CD4-positive, alpha-beta memory T cell (primary cell): ENCODE results near the gene ALG9. TPM values are rescaled to one million over a fixed set of nuclear protein-coding genes. Genes with fewer than 3 reads are reported as not detected.

Experiments used
- CTCF ChIA-PET: fragments of 350-600 bp; sonication (Branson Sonifier 250); formaldehyde crosslinking; loops from one replicate; lab custom pipeline; 2021; ENCODE audit warnings: inconsistent platforms; ENCODE audit not compliant: partially characterized antibody; lab: Charles Lee
- POLR2A ChIA-PET: fragments of 350-600 bp; sonication (Branson Sonifier 250); formaldehyde crosslinking; loops from one replicate; lab custom pipeline; 2021; ENCODE audit not compliant: partially characterized antibody; lab: Charles Lee
- DNase-seq, 5 donors: peaks; one replicate each; pipeline versions ENCODE4 v3.0.0 to v3.0.0-alpha.2; 2020 to 2022; ENCODE audit warnings: mixed read lengths in 1 of 5
- H3K27ac ChIP-seq: one replicate; pipeline ENCODE4 v1.7.0; 2013; ENCODE audit warnings: low read depth, low read length
- H3K27me3 ChIP-seq: 2 replicates; pipeline ENCODE4 v1.7.0; 2013; ENCODE audit warnings: mild to moderate bottlenecking, low read length, moderate library complexity; ENCODE audit not compliant: insufficient read depth
- H3K36me3 ChIP-seq: 2 replicates; pipeline ENCODE4 v1.7.0; 2013; ENCODE audit warnings: mild to moderate bottlenecking, low read length, moderate library complexity; ENCODE audit not compliant: insufficient read depth
- H3K4me1 ChIP-seq: 2 replicates; pipeline ENCODE4 v1.7.0; 2013; ENCODE audit warnings: mild to moderate bottlenecking, low read length, moderate library complexity; ENCODE audit not compliant: insufficient read depth
- H3K4me3 ChIP-seq, 2 donors: one replicate each; pipeline ENCODE4 v1.7.0; 2013; ENCODE audit warnings: low read length in 2 of 2, mild to moderate bottlenecking in 1 of 2
- H3K9me3 ChIP-seq, 2 donors: one replicate each; pipeline ENCODE4 v1.7.0; 2013; ENCODE audit warnings: low read length in 2 of 2, control low read depth in 1 of 2; ENCODE audit not compliant: control insufficient read depth in 1 of 2
- H3K27ac Mint-ChIP-seq, 7 donors: one replicate each; pipeline ENCODE4 v1.8.0; 2020 to 2021; ENCODE audit warnings: mixed read lengths in 7 of 7, mild to moderate bottlenecking in 6 of 7, inconsistent platforms in 3 of 7, moderate library complexity in 3 of 7
- H3K27me3 Mint-ChIP-seq, 2 donors: one replicate each; pipeline ENCODE4 v1.8.0; 2020 to 2021; ENCODE audit warnings: mixed read lengths in 2 of 2
- H3K36me3 Mint-ChIP-seq, 2 donors: one replicate each; pipeline ENCODE4 v1.8.0; 2020 to 2021; ENCODE audit warnings: mixed read lengths in 2 of 2, inconsistent platforms in 1 of 2, mild to moderate bottlenecking in 1 of 2
- H3K4me1 Mint-ChIP-seq, 4 donors: one replicate each; pipeline ENCODE4 v1.8.0; 2020 to 2021; ENCODE audit warnings: mixed read lengths in 4 of 4, mild to moderate bottlenecking in 1 of 4
- H3K4me3 Mint-ChIP-seq, 8 donors: one replicate each; pipeline ENCODE4 v1.8.0; 2020 to 2021; ENCODE audit warnings: mixed read lengths in 8 of 8, mild to moderate bottlenecking in 7 of 8, moderate library complexity in 6 of 8, inconsistent platforms in 3 of 8
- H3K9me3 Mint-ChIP-seq, 8 donors: one replicate each; pipeline ENCODE4 v1.8.0; 2020 to 2021; ENCODE audit warnings: mixed read lengths in 8 of 8, mild to moderate bottlenecking in 5 of 8, inconsistent platforms in 3 of 8, moderate library complexity in 1 of 8
- intact Hi-C: fragments of 100-400 bp; cut with micrococcal nuclease; formaldehyde crosslinking; loops from one replicate; pipeline ENCODE4 v1.15.1; 2023
- polyA plus RNA-seq, 2 donors: library from polyadenylated mRNA; unstranded; fragments of 300-500 nt; fragmentation: Illumina TruSeq; gene quantifications; one replicate each; pipeline ENCODE4 v1.2.3, GENCODE V29; 2021
- total RNA-seq, 2 experiments: library from RNA; stranded (reverse); gene quantifications; one replicate each; pipeline ENCODE4 v1.2.3, GENCODE V29; 2021

ALG9 gene
- total and polyA plus RNA-seq, 4 experiments from 2014 or later, result 8.6 to 28.3 (median 21.2) TPM

GRCh38 chr11:111762981-111763643 is 108.3 kb downstream of the ALG9 start:
- POLR2A ChIA-PET, result interaction anchor here (1.5 to 2.7 kb wide), 2 partner anchors 14 to 160 kb away, joined by 3 to 9 read pairs; partner anchors contain the start of gene SIK2
- peaks cover 30 to 55% (median 36%) of the 10 kb centered on the region in 4 donors for H3K4me1 Mint-ChIP-seq
- H3K4me3 Mint-ChIP-seq, result peak overlapping the region in 4 of 8 donors; percentile 1 to 59 (median 24)
- Histone ChIP-seq H3K36me3 (peaks cover 26% of the 10 kb centered on the region), H3K4me1 (peaks cover 24% of the 10 kb centered on the region), H3K27me3 (no peaks in the 10 kb centered on the region), H3K9me3 (no peaks in the 10 kb centered on the region), H3K27ac (no peak overlapping the region), H3K4me3 (no peak overlapping the region)
- H3K9me3 Mint-ChIP-seq, result no peaks in the 10 kb centered on the region
- H3K36me3 Mint-ChIP-seq, result peaks cover 38 to 66% of the 10 kb centered on the region in 2 donors
- H3K27me3 Mint-ChIP-seq, result no peaks in the 10 kb centered on the region
- intact Hi-C loops, result no loop called here
- DNase-seq, result no peak
- peak overlapping the region in 4 of 7 donors; percentile 24 to 86 (median 53) for H3K27ac Mint-ChIP-seq
- CTCF ChIA-PET, result interaction anchor here (0.7 to 8.8 kb wide), 7 partner anchors 13 to 758 kb away, joined by 3 to 103 read pairs (median 5); partner anchors contain the start of gene SIK2

DNA sequence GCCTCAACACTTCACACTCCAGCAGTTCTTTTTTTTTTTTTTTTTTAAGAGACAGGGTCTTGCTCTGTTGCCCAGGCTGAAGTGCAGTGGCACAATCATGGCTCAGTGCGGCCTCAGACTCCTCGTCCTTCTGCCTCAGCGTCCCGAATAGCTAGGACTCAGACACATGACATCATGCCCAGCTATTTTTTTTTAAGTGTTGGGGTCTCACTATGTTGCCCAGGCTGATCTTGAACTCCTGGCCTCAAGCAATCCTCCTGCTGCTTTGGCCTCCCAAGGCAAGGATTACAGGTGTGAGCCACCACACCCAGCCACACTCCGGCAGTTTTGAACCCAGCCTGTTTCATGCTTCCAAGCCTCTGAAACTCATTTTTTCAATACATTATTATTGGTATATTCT is 108.9 kb downstream of the ALG9 start:
- POLR2A ChIA-PET, result interaction anchor here (1.5 kb wide), 1 partner anchor 15 kb away, joined by 3 read pairs; no protein-coding TSS in a partner anchor
- DNase-seq, result no peak
- Mint-ChIP-seq H3K4me3 (peak overlapping the region in 1 of 8 donors; percentile 17), H3K9me3 (peaks cover 0 to 2% (median 0%) of the 10 kb centered on the region in 8 donors), H3K36me3 (peaks cover 43 to 71% of the 10 kb centered on the region in 2 donors), H3K4me1 (peaks cover 31 to 58% (median 37%) of the 10 kb centered on the region in 4 donors), H3K27me3 (no peaks in the 10 kb centered on the region), H3K27ac (peak overlapping the region in 2 of 7 donors; percentile 31 to 37)
- intact Hi-C loops, result no loop called here
- Histone ChIP-seq H3K4me1 (peaks cover 24% of the 10 kb centered on the region), H3K4me3 (no peak overlapping the region), H3K27ac (no peak overlapping the region), H3K9me3 (no peaks in the 10 kb centered on the region), H3K36me3 (peaks cover 26% of the 10 kb centered on the region), H3K27me3 (no peaks in the 10 kb centered on the region)
- CTCF ChIA-PET, result interaction anchor here (0.7 to 8.8 kb wide), 8 partner anchors 14 to 758 kb away, joined by 3 to 103 read pairs (median 4); partner anchors contain the start of gene SIK2

DNA sequence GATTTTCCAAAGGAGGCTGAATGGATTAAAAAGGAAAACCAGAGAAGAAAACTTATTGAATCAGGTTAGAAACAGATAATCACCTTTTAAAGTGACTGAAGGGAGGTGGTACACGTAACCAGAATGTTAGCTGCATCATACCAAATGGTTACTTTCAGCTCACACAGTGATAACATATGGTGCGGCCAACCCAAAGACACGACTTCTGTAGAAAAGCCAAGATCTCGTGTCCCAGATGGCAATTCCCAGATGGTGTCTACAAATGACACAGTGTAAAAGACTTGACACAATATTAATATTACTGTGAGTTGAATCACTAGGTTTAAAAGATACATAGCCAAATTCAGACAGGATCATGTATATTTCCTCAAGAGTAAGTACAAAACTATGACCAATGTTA is 110.3 kb downstream of the ALG9 start:
- peak overlapping the region in 1 of 7 donors; percentile 76 for H3K27ac Mint-ChIP-seq
- DNase-seq, result no peak
- H3K9me3 ChIP-seq, result no peaks in the 10 kb centered on the region
- peaks cover 47 to 79% of the 10 kb centered on the region in 2 donors for H3K36me3 Mint-ChIP-seq
- peaks cover 28 to 45% (median 33%) of the 10 kb centered on the region in 4 donors for H3K4me1 Mint-ChIP-seq
- CTCF ChIA-PET, result interaction anchor here (1.3 to 7.8 kb wide), 5 partner anchors 9 to 174 kb away, joined by 3 to 50 read pairs (median 5); partner anchors contain the start of gene SIK2
- no peak overlapping the region for H3K4me3 ChIP-seq
- H3K36me3 ChIP-seq, result peaks cover 26% of the 10 kb centered on the region
- peaks cover 17% of the 10 kb centered on the region for H3K4me1 ChIP-seq
- H3K4me3 Mint-ChIP-seq, result no peak overlapping the region
- intact Hi-C loops, result no loop called here
- H3K27me3 Mint-ChIP-seq, result no peaks in the 10 kb centered on the region
- no peaks in the 10 kb centered on the region for H3K27me3 ChIP-seq
- POLR2A ChIA-PET, result no interaction called here
- peaks cover 0 to 2% (median 0%) of the 10 kb centered on the region in 8 donors for H3K9me3 Mint-ChIP-seq
- no peak overlapping the region for H3K27ac ChIP-seq

DNA sequence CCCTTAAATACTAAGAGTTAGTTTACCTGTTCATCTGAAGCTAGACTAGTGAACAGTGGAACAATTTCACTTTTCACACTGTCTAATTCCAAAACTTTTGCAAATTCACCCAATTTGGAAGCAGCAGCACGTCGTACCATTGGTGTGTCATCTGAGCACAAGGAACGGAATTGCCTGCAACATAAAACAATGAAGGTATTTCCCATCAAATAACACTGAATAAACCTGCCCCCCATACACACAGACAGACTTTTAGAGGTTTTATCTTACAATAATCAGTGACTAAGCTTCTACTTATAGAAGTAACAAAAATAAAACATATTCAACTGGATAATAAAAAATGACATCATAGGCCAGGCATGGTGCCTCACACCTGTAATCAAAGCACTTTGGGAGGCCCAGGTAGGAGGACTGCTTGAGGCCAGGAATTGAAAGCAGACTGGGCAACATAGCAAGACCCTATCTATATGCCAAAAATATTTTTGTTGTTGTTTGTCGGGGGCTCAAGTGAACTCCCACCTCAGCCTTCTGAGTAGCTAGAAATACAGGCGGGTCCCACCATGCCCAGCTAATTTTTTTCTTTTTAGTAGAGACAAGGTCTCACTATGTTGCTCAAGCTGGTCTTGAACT is 111.5 kb downstream of the ALG9 start:
- DNase-seq, result no peak
- no peak overlapping the region for H3K4me3 ChIP-seq
- H3K27me3 ChIP-seq, result no peaks in the 10 kb centered on the region
- H3K27me3 Mint-ChIP-seq, result no peaks in the 10 kb centered on the region
- intact Hi-C loops, result no loop called here
- peaks cover 0 to 2% (median 0%) of the 10 kb centered on the region in 8 donors for H3K9me3 Mint-ChIP-seq
- H3K4me1 ChIP-seq, result peaks cover 13% of the 10 kb centered on the region
- H3K4me3 Mint-ChIP-seq, result no peak overlapping the region
- H3K4me1 Mint-ChIP-seq, result peaks cover 21 to 36% (median 28%) of the 10 kb centered on the region in 4 donors
- no peak overlapping the region for H3K27ac ChIP-seq
- CTCF ChIA-PET, result interaction anchor here (1.2 to 2.6 kb wide), 3 partner anchors 10 to 173 kb away, joined by 3 to 19 read pairs (median 5); no protein-coding TSS in a partner anchor
- peaks cover 47 to 73% of the 10 kb centered on the region in 2 donors for H3K36me3 Mint-ChIP-seq
- H3K27ac Mint-ChIP-seq, result peak overlapping the region in 1 of 7 donors; percentile 17
- POLR2A ChIA-PET, result no interaction called here
- H3K9me3 ChIP-seq, result no peaks in the 10 kb centered on the region
- peaks cover 32% of the 10 kb centered on the region for H3K36me3 ChIP-seq

DNA sequence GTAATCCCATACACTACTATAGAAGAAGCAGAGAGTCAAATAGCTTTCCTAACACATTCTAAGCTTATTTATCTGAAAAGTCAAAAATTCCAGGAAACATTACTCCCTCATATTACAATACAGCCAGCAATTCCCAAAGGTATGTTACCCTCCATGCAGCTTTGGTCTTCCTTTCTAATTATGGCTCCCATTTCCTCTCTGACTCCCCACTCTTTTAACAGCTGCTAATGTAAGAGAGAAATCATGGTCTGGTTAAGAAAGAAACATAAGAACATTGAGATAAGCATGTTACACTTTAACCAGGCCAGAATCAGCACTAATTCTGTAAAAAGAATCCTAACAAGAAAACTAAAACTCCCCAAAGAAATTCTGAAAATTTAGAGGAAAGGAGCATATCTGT is 112.0 kb downstream of the ALG9 start:
- Mint-ChIP-seq H3K36me3 (peaks cover 48 to 72% of the 10 kb centered on the region in 2 donors), H3K27ac (no peak overlapping the region), H3K4me3 (no peak overlapping the region), H3K27me3 (no peaks in the 10 kb centered on the region), H3K4me1 (peaks cover 17 to 31% (median 23%) of the 10 kb centered on the region in 4 donors), H3K9me3 (peaks cover 0 to 2% (median 0%) of the 10 kb centered on the region in 8 donors)
- Histone ChIP-seq H3K4me3 (no peak overlapping the region), H3K36me3 (peaks cover 33% of the 10 kb centered on the region), H3K4me1 (peaks cover 8% of the 10 kb centered on the region), H3K27me3 (no peaks in the 10 kb centered on the region), H3K27ac (no peak overlapping the region), H3K9me3 (no peaks in the 10 kb centered on the region)
- POLR2A ChIA-PET, result interaction anchor here (1.1 kb wide), 1 partner anchor 9 kb away, joined by 3 read pairs; no protein-coding TSS in a partner anchor
- DNase-seq, result no peak
- CTCF ChIA-PET, result interaction anchor here (1.2 to 2.6 kb wide), 2 partner anchors 17 to 172 kb away, joined by 3 to 19 read pairs; no protein-coding TSS in a partner anchor
- intact Hi-C loops, result no loop called here

DNA sequence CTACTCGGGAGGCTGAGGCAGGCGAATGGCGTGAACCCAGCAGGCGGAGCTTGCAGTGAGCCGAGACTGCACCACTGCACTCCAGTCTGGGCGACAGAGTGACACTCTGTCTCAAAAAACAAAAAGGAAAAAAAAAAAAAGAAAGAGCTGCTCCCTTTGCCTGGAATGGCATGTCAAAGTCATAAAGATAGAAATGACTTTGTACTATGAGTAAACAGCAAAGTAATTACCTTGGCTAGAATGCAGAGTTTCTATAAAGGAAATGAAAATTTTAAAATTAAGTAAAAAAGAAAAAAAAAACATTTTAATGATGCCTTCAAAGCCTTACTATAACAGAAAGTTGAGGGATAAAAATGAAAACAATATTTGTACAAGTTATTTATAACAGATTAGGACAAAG is 115.3 kb downstream of the ALG9 start:
- DNase-seq, result no peak
- H3K4me1 ChIP-seq, result no peaks in the 10 kb centered on the region
- peaks cover 0 to 2% (median 0%) of the 10 kb centered on the region in 8 donors for H3K9me3 Mint-ChIP-seq
- no peak overlapping the region for H3K4me3 Mint-ChIP-seq
- intact Hi-C loops, result no loop called here
- POLR2A ChIA-PET, result no interaction called here
- H3K27me3 ChIP-seq, result no peaks in the 10 kb centered on the region
- no peaks in the 10 kb centered on the region for H3K9me3 ChIP-seq
- H3K4me3 ChIP-seq, result no peak overlapping the region
- H3K36me3 Mint-ChIP-seq, result peaks cover 48 to 74% of the 10 kb centered on the region in 2 donors
- H3K27me3 Mint-ChIP-seq, result no peaks in the 10 kb centered on the region
- H3K36me3 ChIP-seq, result peaks cover 48% of the 10 kb centered on the region
- CTCF ChIA-PET, result interaction anchor here (1.5 kb wide), 1 partner anchor 9 kb away, joined by 8 read pairs; the partner anchor contains the start of gene PPP2R1B
- H3K4me1 Mint-ChIP-seq, result peaks cover 0 to 8% (median 5%) of the 10 kb centered on the region in 4 donors
- no peak overlapping the region for H3K27ac ChIP-seq
- no peak overlapping the region for H3K27ac Mint-ChIP-seq
